Type B pancreatic cell (in vitro differentiated cells): ENCODE data around the gene UHMK1. TPM values are rescaled to one million over a fixed set of nuclear protein-coding genes. Genes with fewer than 3 reads are reported as not detected.

Experiments
- DNase-seq: peaks from one replicate; pipeline ENCODE4 v3.0.0; 2021; ENCODE audit warnings: mixed read lengths; ENCODE audit not compliant: unreplicated experiment; ENCODE audit errors: extremely low spot score
- H3K27ac Mint-ChIP-seq: 2 replicates; pipeline ENCODE4 v1.8.0; 2021; ENCODE audit warnings: mild to moderate bottlenecking, mixed read lengths
- H3K27me3 Mint-ChIP-seq: 2 replicates; pipeline ENCODE4 v1.8.0; 2021; ENCODE audit warnings: mixed read lengths
- H3K36me3 Mint-ChIP-seq: 2 replicates; pipeline ENCODE4 v1.8.0; 2021; ENCODE audit warnings: mixed read lengths
- H3K4me1 Mint-ChIP-seq: one replicate; pipeline ENCODE4 v1.8.0; 2021; ENCODE audit warnings: mixed read lengths; ENCODE audit not compliant: unreplicated experiment
- H3K4me3 Mint-ChIP-seq: 2 replicates; pipeline ENCODE4 v1.8.0; 2021; ENCODE audit warnings: mild to moderate bottlenecking, mixed read lengths
- H3K9me3 Mint-ChIP-seq: 2 replicates; pipeline ENCODE4 v1.8.0; 2021; ENCODE audit warnings: mixed read lengths
- CTCF ChIP-seq: fragments of 200-600 bp; sonication (generic); conservative IDR thresholded peaks from 2 replicates; pipeline ENCODE4 v1.5.0; 2021; ENCODE audit warnings: antibody characterized with exemption, mild to moderate bottlenecking
- total RNA-seq: library from RNA; stranded (reverse); gene quantifications from 2 replicates; pipeline ENCODE4 v1.2.1, GENCODE V29; 2021; ENCODE audit warnings: low replicate concordance

UHMK1 gene
- total RNA-seq, 1 donor from 2014 or later = 23.3 TPM

GRCh38 chr1:162550925-162551324 lies 53.3 kb downstream of the UHMK1 start:
- H3K36me3 Mint-ChIP-seq = no peaks in the 10 kb centered on the region
- no peak for DNase-seq
- H3K4me3 Mint-ChIP-seq = no peak overlapping the region
- no peaks in the 10 kb centered on the region for H3K4me1 Mint-ChIP-seq
- no peak for TF ChIP-seq CTCF
- no peak overlapping the region for H3K27ac Mint-ChIP-seq
- H3K27me3 Mint-ChIP-seq = no peaks in the 10 kb centered on the region
- no peaks in the 10 kb centered on the region for H3K9me3 Mint-ChIP-seq

- no peaks in the 10 kb centered on the region for H3K9me3 Mint-ChIP-seq
- TF ChIP-seq CTCF = no peak
- H3K27ac Mint-ChIP-seq = no peak overlapping the region
- no peak overlapping the region for H3K4me3 Mint-ChIP-seq
- H3K4me1 Mint-ChIP-seq = no peaks in the 10 kb centered on the region
- no peaks in the 10 kb centered on the region for H3K36me3 Mint-ChIP-seq
- no peak for DNase-seq
- H3K27me3 Mint-ChIP-seq = no peaks in the 10 kb centered on the region
These were observed 54.5 kb downstream of the UHMK1 start for GRCh38 chr1:162551969-162552683.

DNA sequence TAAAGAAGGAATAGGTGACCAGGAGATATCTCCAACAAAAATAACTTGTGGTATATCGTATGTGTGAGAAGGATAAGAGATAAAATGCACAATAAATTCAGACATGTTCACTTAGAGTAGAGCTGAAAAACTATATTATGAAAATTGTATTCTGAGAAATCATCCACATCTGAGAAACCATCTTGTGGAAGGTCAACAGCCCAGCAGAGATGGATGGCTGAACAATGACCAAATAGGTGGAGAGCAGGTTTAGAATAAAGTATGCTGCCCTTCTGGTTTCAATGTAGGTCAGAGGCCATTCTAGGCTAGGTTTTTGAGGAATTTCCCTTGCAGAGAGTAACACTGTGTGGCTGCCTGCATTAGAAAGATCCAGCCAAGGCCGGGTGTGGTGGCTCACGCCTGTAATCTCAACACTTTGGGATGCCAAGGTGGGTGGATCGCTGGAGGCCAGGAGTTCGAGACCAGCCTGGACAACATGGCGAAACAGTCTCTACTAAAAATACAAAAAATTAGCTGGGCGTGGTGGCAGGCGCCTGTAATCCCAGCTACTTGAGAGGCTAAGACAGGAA lies 55.1 kb downstream of the UHMK1 start:
- no peak for TF ChIP-seq CTCF
- Mint-ChIP-seq H3K4me3 (no peak overlapping the region), H3K36me3 (no peaks in the 10 kb centered on the region), H3K27me3 (no peaks in the 10 kb centered on the region), H3K9me3 (no peaks in the 10 kb centered on the region), H3K4me1 (no peaks in the 10 kb centered on the region), H3K27ac (no peak overlapping the region)
- no peak for DNase-seq

DNA sequence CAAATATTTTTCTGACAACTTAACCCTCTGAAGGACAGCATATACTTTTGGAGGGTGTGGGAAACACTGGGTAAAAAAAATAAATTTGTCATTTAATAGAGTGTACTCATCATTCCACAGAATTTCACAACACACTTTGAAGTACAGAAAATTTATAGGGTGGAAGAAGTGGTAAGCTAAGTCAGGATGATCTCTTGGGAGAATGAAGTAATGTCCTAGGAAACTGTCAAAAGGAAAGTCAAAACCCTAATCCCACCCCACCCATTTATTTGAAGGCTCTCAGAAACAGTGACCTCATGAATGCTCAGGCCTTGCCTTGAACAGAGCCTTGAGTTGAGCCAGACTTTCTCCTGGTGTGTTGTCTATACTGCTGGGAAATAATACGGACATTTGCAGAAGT lies 56.6 kb downstream of the UHMK1 start:
- no peak for DNase-seq
- no peak overlapping the region for H3K4me3 Mint-ChIP-seq
- H3K27ac Mint-ChIP-seq = no peak overlapping the region
- H3K4me1 Mint-ChIP-seq = no peaks in the 10 kb centered on the region
- no peaks in the 10 kb centered on the region for H3K27me3 Mint-ChIP-seq
- H3K9me3 Mint-ChIP-seq = no peaks in the 10 kb centered on the region
- TF ChIP-seq CTCF = no peak
- no peaks in the 10 kb centered on the region for H3K36me3 Mint-ChIP-seq

DNA sequence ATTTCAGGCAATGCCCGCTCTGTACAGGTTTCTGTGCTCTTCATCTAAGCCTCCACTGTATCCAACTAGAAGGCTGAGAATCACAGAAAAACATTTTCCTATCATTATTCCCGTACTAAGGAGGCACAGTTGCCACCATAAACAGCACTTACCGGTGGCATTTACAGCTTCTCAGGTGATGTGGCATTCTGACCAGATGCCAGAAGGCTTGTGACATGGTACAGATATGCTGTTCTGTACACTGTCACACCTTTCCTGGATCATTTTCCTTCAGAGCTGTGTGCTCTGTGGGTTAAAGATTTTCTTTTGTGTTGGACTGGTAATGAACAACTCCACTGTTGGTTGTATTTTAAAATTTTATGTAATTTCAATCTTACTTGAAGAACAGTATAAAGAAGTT lies 59.9 kb downstream of the UHMK1 start:
- no peak for TF ChIP-seq CTCF
- Mint-ChIP-seq H3K27me3 (no peaks in the 10 kb centered on the region), H3K27ac (no peak overlapping the region), H3K9me3 (no peaks in the 10 kb centered on the region), H3K36me3 (no peaks in the 10 kb centered on the region), H3K4me3 (no peak overlapping the region), H3K4me1 (peaks cover 17% of the 10 kb centered on the region)
- DNase-seq = no peak
